ENCODE results near the gene BLOC1S6. TPM values are rescaled to one million over a fixed set of nuclear protein-coding genes. Genes with fewer than 3 reads are reported as not detected.

BLOC1S6 gene
- total and polyA plus RNA-seq, 9 of the 15 experiments (the other 6 are each of a cell fraction or from before 2014, with no cell fraction given): 18.2 to 72.4 (median 38.4) TPM

DNA sequence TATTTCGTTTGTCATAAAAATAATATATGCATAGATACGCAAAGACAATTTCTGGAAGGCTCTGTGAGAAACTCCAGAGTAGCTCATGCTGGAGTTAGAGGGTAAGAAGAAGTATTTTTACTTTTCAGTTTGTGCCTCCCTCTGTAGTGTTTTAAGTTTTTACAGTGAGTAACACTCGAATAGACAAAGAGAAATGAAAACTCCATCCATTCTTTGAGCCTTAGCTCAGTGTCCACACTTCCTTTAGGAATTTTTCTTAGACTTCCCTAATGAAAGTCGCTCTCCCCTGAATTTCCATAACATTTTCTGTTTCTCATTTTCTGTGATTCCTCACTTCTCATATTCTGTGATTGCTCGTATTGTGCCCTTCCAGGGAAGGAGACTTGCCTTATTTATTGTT lies 2.1 kb downstream of the BLOC1S6 start:
- Histone ChIP-seq H2AFZ (ENCODE audit: low read depth, low read length) (no peak overlapping the region), H3K9me1 (ENCODE audit: control insufficient read depth, insufficient read depth, low read length) (no peaks in the 10 kb centered on the region), H3K27me3 (ENCODE audit: control insufficient read depth in 2 of 2, insufficient read depth in 2 of 2, low read length in 2 of 2) (no peaks in the 10 kb centered on the region), H3K4me1 (replicated peaks in 1 of 2; ENCODE audit: control insufficient read depth in 2 of 2, insufficient read depth in 2 of 2, low read length in 2 of 2) (peaks cover 0 to 13% of the 10 kb centered on the region in 2 experiments; a peak in 3 of 5 replicates), H3K79me2 (ENCODE audit: control insufficient read depth, insufficient read depth, low read length) (peaks cover 79% of the 10 kb centered on the region), H3K36me3 (ENCODE audit: control insufficient read depth, insufficient read depth, low read length) (peaks cover 27% of the 10 kb centered on the region; the same call in 1 of the 3 replicates), H3K4me3 (peak overlapping the region; percentile 80), H3K4me2 (ENCODE audit: insufficient read depth, low read length) (peak overlapping the region; percentile 90), H3K9me3 (replicated peaks; ENCODE audit: control insufficient read depth, insufficient read depth, low read depth, low read length) (no peaks in the 10 kb centered on the region), H4K20me1 (replicated peaks; ENCODE audit: control insufficient read depth, insufficient read depth, low read length) (no peaks in the 10 kb centered on the region), H3K27ac (ENCODE audit: extremely low read depth, low read depth, low read length) (no peak overlapping the region), H3K9ac (ENCODE audit: insufficient read depth in 1 of 2, low read depth in 2 of 2, low read length in 2 of 2) (peak overlapping the region in 1 of 2 experiments; percentile 98; a peak in 1 of 4 replicates)
- no peak for ATAC-seq
- no peak for TF ChIP-seq SIN3B (IDR thresholded peaks at IDR 0.05; ENCODE audit: low read depth)
- TF ChIP-seq RBFOX2 (IDR thresholded peaks at IDR 0.05; ENCODE audit: low read depth, low read length): peak; percentile 35
- CTCF ChIA-PET (ENCODE audit: low intra/inter-chr PET ratio): no interaction called here
- WGBS (ENCODE audit: insufficient coverage, low coverage, missing lambda C conversion rate): 37% methylated on average over 5 of the region's 5 CpGs
- intact Hi-C loops (cut with micrococcal nuclease): loop anchor here (5.0 kb wide), 1 partner anchor 67 kb away; the partner anchor contains the start of gene SLC30A4
- DNase-seq (ENCODE audit: extremely low read depth in 1 of 4, low spot score in 3 of 4): no peak
- no TSS peak for BruUV-seq (replicated peaks)
- no peak for FAIRE-seq
- POLR2A ChIA-PET: interaction anchor here (0.6 to 1.8 kb wide), 5 partner anchors 13 to 188 kb away, joined by 3 to 6 read pairs (median 3); no protein-coding TSS in a partner anchor
- in situ Hi-C loops (cut with MboI): no loop called here

DNA sequence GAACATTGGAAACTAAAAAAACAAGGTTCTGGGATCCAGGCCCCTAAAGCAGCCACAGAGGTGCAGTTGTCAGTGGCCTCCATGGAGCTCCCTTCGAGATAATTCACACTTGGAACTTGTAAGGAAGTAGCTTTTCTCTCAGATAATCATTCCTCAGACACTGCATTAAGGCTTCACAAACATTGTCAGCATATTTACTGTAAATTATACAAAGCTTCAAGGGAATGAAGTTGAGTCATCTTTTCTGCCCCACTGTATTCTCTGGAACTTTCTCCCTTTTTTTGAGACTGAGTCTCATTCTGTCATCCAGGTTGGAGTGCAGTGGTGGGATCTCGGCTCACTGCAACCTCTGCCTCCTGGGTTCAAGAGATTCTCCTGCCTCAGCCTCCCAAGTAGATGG lies 7.1 kb downstream of the BLOC1S6 start:
- Histone ChIP-seq H3K9me1 (ENCODE audit: control insufficient read depth, insufficient read depth, low read length) (no peaks in the 10 kb centered on the region), H3K9ac (ENCODE audit: insufficient read depth in 1 of 2, low read depth in 2 of 2, low read length in 2 of 2) (no peak overlapping the region), H3K79me2 (ENCODE audit: control insufficient read depth, insufficient read depth, low read length) (peaks cover 66% of the 10 kb centered on the region), H3K4me1 (replicated peaks in 1 of 2; ENCODE audit: control insufficient read depth in 2 of 2, insufficient read depth in 2 of 2, low read length in 2 of 2) (no peaks in the 10 kb centered on the region; a peak in 1 of 5 replicates), H4K20me1 (replicated peaks; ENCODE audit: control insufficient read depth, insufficient read depth, low read length) (no peaks in the 10 kb centered on the region), H3K4me2 (ENCODE audit: insufficient read depth, low read length) (no peak overlapping the region), H3K9me3 (replicated peaks; ENCODE audit: control insufficient read depth, insufficient read depth, low read depth, low read length) (no peaks in the 10 kb centered on the region; the same call in 1 of the 2 replicates), H2AFZ (ENCODE audit: low read depth, low read length) (no peak overlapping the region), H3K36me3 (ENCODE audit: control insufficient read depth, insufficient read depth, low read length) (peaks cover 59% of the 10 kb centered on the region; the same call in 2 of the 3 replicates), H3K27me3 (ENCODE audit: control insufficient read depth in 2 of 2, insufficient read depth in 2 of 2, low read length in 2 of 2) (no peaks in the 10 kb centered on the region), H3K27ac (ENCODE audit: extremely low read depth, low read depth, low read length) (no peak overlapping the region), H3K4me3 (no peak overlapping the region)
- TF ChIP-seq, protein P1, sequence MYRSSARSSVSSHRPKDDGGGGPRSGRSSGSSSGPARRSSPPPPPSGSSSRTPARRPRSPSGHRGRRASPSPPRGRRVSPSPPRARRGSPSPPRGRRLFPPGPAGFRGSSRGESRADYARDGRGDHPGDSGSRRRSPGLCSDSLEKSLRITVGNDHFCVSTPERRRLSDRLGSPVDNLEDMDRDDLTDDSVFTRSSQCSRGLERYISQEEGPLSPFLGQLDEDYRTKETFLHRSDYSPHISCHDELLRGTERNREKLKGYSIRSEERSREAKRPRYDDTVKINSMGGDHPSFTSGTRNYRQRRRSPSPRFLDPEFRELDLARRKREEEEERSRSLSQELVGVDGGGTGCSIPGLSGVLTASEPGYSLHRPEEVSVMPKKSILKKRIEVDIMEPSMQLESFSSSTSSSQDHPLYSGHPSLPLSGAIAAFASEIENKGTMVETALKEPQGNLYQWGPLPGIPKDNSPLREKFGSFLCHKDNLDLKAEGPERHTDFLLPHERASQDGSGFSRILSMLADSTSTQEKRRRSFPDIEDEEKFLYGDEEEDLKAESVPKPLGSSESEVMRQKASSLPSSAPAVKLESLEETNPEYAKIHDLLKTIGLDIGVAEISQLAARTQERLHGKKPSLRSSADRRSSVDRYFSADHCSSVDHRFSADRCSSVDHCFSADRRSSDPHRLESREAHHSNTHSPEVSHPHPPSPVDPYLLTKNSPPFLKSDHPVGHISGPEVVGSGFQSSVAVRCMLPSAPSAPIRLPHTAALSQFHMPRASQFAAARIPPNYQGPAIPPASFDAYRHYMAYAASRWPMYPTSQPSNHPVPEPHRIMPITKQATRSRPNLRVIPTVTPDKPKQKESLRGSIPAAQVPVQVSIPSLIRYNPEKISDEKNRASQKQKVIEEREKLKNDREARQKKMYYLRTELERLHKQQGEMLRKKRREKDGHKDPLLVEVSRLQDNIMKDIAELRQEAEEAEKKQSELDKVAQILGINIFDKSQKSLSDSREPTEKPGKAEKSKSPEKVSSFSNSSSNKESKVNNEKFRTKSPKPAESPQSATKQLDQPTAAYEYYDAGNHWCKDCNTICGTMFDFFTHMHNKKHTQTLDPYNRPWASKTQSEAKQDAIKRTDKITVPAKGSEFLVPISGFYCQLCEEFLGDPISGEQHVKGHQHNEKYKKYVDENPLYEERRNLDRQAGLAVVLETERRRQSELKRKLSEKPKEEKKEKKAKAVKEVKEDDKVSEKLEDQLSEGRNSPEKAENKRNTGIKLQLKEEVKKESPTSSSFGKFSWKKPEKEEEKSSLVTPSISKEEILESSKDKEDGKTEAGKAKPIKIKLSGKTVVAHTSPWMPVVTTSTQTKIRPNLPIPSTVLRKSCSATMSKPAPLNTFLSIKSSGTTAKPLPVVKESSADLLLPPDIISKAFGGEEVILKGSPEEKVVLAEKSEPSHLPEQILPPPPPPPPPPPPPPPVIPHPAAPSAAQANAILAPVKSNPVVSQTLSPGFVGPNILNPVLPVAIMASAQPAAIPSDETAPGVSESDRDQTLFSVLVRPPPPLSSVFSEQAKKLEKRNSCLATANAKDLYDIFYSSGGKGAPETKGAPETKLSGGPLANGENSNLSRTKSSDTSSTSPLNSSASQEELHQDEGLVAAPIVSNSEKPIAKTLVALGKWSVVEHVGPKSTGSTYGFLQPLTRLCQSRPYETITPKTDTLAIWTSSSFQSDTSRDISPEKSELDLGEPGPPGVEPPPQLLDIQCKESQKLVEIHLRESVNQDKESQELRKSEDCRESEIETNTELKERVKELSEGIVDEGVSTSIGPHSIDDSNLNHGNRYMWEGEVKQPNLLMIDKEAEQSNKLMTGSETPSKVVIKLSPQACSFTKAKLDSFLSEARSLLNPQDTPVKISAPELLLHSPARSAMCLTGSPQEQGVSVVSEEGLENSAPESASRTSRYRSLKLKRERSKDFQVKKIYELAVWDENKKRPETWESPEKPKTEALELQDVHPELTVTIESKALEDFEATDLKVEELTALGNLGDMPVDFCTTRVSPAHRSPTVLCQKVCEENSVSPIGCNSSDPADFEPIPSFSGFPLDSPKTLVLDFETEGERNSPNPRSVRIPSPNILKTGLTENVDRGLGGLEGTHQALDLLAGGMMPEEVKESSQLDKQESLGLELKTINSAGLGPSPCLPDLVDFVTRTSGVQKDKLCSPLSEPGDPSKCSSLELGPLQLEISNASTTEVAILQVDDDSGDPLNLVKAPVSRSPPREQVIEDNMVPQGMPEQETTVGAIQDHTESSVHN (IDR thresholded peaks at IDR 0.05; ENCODE audit: borderline replicate concordance in 1 of 2, low read depth in 1 of 2): no peak
- peak; percentile 48; the same call in 1 of the 2 replicates for TF ChIP-seq ZNF316 (IDR thresholded peaks at IDR 0.05)
- no peak for TF ChIP-seq BHLHE40 (IDR thresholded peaks at IDR 0.05; ENCODE audit: low read length)
- TF ChIP-seq ZNF143 (CRISPR knock-in tag; IDR thresholded peaks at IDR 0.05): no peak
- no TSS peak for BruUV-seq (replicated peaks)
- in situ Hi-C loops (cut with MboI) (no loop called here), intact Hi-C loops (cut with micrococcal nuclease) (no loop called here)
- FAIRE-seq: no peak
- ChIA-PET CTCF (ENCODE audit: low intra/inter-chr PET ratio) (no interaction called here), POLR2A (interaction anchor here (0.8 to 1.1 kb wide), 3 partner anchors 9 to 65 kb away, joined by 3 to 4 read pairs (median 3); no protein-coding TSS in a partner anchor)
- 85% methylated on average over 2 of the region's 2 CpGs for WGBS (ENCODE audit: insufficient coverage, low coverage, missing lambda C conversion rate)
- no peak for ATAC-seq
- DNase-seq (ENCODE audit: extremely low read depth in 1 of 4, low spot score in 3 of 4): no peak

Measured in K562 (cell line).